ENCODE results near the gene IGSF21.

The IGSF21 gene

GRCh38 chr1:18400347-18401102, 292.9 kb downstream of the IGSF21 start:
- TF ChIP-seq BACH2 (CRISPR knock-in tag; IDR thresholded peaks at IDR 0.05; ENCODE audit: borderline replicate concordance) (no peak), RARB (CRISPR knock-in tag; IDR thresholded peaks at IDR 0.05) (no peak), ZFP30 (CRISPR knock-in tag; IDR thresholded peaks at IDR 0.05) (no peak), ISL1 (CRISPR knock-in tag; IDR thresholded peaks at IDR 0.05) (no peak), ZC3H10 (CRISPR knock-in tag; IDR thresholded peaks at IDR 0.05) (no peak)
- TF ChIP-seq, protein P1, sequence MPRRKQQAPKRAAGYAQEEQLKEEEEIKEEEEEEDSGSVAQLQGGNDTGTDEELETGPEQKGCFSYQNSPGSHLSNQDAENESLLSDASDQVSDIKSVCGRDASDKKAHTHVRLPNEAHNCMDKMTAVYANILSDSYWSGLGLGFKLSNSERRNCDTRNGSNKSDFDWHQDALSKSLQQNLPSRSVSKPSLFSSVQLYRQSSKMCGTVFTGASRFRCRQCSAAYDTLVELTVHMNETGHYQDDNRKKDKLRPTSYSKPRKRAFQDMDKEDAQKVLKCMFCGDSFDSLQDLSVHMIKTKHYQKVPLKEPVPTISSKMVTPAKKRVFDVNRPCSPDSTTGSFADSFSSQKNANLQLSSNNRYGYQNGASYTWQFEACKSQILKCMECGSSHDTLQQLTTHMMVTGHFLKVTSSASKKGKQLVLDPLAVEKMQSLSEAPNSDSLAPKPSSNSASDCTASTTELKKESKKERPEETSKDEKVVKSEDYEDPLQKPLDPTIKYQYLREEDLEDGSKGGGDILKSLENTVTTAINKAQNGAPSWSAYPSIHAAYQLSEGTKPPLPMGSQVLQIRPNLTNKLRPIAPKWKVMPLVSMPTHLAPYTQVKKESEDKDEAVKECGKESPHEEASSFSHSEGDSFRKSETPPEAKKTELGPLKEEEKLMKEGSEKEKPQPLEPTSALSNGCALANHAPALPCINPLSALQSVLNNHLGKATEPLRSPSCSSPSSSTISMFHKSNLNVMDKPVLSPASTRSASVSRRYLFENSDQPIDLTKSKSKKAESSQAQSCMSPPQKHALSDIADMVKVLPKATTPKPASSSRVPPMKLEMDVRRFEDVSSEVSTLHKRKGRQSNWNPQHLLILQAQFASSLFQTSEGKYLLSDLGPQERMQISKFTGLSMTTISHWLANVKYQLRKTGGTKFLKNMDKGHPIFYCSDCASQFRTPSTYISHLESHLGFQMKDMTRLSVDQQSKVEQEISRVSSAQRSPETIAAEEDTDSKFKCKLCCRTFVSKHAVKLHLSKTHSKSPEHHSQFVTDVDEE (CRISPR knock-in tag; IDR thresholded peaks at IDR 0.05): no peak
- TF ChIP-seq, protein P2, sequence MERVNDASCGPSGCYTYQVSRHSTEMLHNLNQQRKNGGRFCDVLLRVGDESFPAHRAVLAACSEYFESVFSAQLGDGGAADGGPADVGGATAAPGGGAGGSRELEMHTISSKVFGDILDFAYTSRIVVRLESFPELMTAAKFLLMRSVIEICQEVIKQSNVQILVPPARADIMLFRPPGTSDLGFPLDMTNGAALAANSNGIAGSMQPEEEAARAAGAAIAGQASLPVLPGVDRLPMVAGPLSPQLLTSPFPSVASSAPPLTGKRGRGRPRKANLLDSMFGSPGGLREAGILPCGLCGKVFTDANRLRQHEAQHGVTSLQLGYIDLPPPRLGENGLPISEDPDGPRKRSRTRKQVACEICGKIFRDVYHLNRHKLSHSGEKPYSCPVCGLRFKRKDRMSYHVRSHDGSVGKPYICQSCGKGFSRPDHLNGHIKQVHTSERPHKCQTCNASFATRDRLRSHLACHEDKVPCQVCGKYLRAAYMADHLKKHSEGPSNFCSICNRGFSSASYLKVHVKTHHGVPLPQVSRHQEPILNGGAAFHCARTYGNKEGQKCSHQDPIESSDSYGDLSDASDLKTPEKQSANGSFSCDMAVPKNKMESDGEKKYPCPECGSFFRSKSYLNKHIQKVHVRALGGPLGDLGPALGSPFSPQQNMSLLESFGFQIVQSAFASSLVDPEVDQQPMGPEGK (CRISPR knock-in tag; IDR thresholded peaks at IDR 0.05; ENCODE audit: borderline replicate concordance): no peak

DNA sequence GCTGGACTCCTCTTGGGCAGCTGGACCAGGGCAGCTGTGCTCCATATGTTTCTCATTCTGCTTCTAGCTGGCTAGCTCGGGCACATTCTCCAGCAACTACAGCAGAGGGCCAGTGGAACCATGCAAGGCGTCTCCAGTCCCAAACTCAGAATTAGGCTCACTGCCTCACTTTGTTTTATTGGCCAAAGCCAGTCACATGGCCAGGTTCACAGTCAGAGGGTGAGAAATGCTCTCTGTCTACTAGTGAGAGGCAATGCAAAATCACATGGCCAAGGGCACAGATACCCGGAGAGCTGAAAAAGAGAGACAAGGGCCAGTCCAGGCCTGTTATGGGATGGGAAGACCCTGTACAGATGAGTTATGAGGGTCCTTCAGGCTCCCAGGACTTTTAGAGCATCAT, 294.3 kb downstream of the IGSF21 start:
- TF ChIP-seq, protein P3, sequence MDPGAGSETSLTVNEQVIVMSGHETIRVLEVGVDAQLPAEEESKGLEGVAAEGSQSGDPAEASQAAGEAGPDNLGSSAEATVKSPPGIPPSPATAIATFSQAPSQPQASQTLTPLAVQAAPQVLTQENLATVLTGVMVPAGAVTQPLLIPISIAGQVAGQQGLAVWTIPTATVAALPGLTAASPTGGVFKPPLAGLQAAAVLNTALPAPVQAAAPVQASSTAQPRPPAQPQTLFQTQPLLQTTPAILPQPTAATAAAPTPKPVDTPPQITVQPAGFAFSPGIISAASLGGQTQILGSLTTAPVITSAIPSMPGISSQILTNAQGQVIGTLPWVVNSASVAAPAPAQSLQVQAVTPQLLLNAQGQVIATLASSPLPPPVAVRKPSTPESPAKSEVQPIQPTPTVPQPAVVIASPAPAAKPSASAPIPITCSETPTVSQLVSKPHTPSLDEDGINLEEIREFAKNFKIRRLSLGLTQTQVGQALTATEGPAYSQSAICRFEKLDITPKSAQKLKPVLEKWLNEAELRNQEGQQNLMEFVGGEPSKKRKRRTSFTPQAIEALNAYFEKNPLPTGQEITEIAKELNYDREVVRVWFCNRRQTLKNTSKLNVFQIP (CRISPR knock-in tag; IDR thresholded peaks at IDR 0.05; ENCODE audit: borderline replicate concordance, low read depth): no peak
- TF ChIP-seq, protein P1 (CRISPR knock-in tag; IDR thresholded peaks at IDR 0.05): no peak
- TF ChIP-seq PPARA (CRISPR knock-in tag; IDR thresholded peaks at IDR 0.05; ENCODE audit: borderline replicate concordance) (no peak), BACH2 (CRISPR knock-in tag; IDR thresholded peaks at IDR 0.05; ENCODE audit: borderline replicate concordance) (no peak), CSDC2 (CRISPR knock-in tag; IDR thresholded peaks at IDR 0.05) (no peak), ZNF70 (CRISPR knock-in tag; IDR thresholded peaks at IDR 0.05) (no peak), TOX (CRISPR knock-in tag; IDR thresholded peaks at IDR 0.05; ENCODE audit: borderline replicate concordance) (no peak), RARB (CRISPR knock-in tag; IDR thresholded peaks at IDR 0.05) (no peak), ZFP30 (CRISPR knock-in tag; IDR thresholded peaks at IDR 0.05) (no peak), ARNTL (CRISPR knock-in tag; IDR thresholded peaks at IDR 0.05; ENCODE audit: borderline replicate concordance, low read depth) (no peak), GLIS3 (CRISPR knock-in tag; IDR thresholded peaks at IDR 0.05) (no peak)
- TF ChIP-seq, protein P4, sequence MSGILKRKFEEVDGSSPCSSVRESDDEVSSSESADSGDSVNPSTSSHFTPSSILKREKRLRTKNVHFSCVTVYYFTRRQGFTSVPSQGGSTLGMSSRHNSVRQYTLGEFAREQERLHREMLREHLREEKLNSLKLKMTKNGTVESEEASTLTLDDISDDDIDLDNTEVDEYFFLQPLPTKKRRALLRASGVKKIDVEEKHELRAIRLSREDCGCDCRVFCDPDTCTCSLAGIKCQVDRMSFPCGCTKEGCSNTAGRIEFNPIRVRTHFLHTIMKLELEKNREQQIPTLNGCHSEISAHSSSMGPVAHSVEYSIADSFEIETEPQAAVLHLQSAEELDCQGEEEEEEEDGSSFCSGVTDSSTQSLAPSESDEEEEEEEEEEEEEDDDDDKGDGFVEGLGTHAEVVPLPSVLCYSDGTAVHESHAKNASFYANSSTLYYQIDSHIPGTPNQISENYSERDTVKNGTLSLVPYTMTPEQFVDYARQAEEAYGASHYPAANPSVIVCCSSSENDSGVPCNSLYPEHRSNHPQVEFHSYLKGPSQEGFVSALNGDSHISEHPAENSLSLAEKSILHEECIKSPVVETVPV (CRISPR knock-in tag; IDR thresholded peaks at IDR 0.05): no peak
- TF ChIP-seq, protein P2 (CRISPR knock-in tag; IDR thresholded peaks at IDR 0.05; ENCODE audit: borderline replicate concordance): no peak
- TF ChIP-seq, protein P5, sequence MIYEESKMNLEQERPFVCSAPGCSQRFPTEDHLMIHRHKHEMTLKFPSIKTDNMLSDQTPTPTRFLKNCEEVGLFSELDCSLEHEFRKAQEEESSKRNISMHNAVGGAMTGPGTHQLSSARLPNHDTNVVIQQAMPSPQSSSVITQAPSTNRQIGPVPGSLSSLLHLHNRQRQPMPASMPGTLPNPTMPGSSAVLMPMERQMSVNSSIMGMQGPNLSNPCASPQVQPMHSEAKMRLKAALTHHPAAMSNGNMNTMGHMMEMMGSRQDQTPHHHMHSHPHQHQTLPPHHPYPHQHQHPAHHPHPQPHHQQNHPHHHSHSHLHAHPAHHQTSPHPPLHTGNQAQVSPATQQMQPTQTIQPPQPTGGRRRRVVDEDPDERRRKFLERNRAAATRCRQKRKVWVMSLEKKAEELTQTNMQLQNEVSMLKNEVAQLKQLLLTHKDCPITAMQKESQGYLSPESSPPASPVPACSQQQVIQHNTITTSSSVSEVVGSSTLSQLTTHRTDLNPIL (CRISPR knock-in tag; IDR thresholded peaks at IDR 0.05; ENCODE audit: low read depth): no peak
- ATAC-seq: no peak

More at GRCh38 chr1:18400347-18401102, 292.9 kb downstream of the IGSF21 start:
- no peak for ATAC-seq

Measured in SK-N-SH treated with all-trans-retinoic acid at 6 μM for 48 hours (cell line).